ENCODE measurements around the gene CCDC141.
"Not testable (repeated sequence)": the region's sequence is repeated elsewhere in the genome, so short reads cannot be mapped to it uniquely, and the experiment has no call there.

CCDC141 gene

GRCh38 chr2:179068991-179069643, 19.2 kb upstream of the CCDC141 start:
- Histone ChIP-seq H3K27me3 (no peaks in the 10 kb centered on the region), H3K27ac (no peak overlapping the region), H3K9me3 (no peaks in the 10 kb centered on the region), H3K4me3 (ENCODE audit: low read depth in 1 of 2, low read length in 1 of 2) (no peak overlapping the region), H3K4me1 (ENCODE audit: control insufficient read depth in 1 of 2, insufficient read depth in 1 of 2, low read depth in 1 of 2, low read length in 1 of 2) (no peaks in the 10 kb centered on the region), H3K36me3 (no peaks in the 10 kb centered on the region)
- TF ChIP-seq CTCF (IDR thresholded peaks at IDR 0.05): no peak

- Histone ChIP-seq H3K27ac (no peak overlapping the region), H3K9me3 (no peaks in the 10 kb centered on the region)
- no peak for TF ChIP-seq CTCF (IDR thresholded peaks at IDR 0.05)
Observed at GRCh38 chr2:179059026-179059700, 9.2 kb upstream of the CCDC141 start.

GRCh38 chr2:179057737-179058136, 7.8 kb upstream of the CCDC141 start:
- Histone ChIP-seq H3K27ac (no peak overlapping the region), H3K36me3 (no peaks in the 10 kb centered on the region), H3K4me3 (ENCODE audit: low read depth in 1 of 2, low read length in 1 of 2) (no peak overlapping the region), H3K4me1 (ENCODE audit: control insufficient read depth in 1 of 2, insufficient read depth in 1 of 2, low read depth in 1 of 2, low read length in 1 of 2) (no peaks in the 10 kb centered on the region), H3K27me3 (no peaks in the 10 kb centered on the region), H3K9me3 (no peaks in the 10 kb centered on the region)
- TF ChIP-seq CTCF (IDR thresholded peaks at IDR 0.05): no peak

More at GRCh38 chr2:179059026-179059700, 9.2 kb upstream of the CCDC141 start:
- Histone ChIP-seq H3K4me3 (ENCODE audit: low read depth in 1 of 2, low read length in 1 of 2) (no peak overlapping the region), H3K27me3 (no peaks in the 10 kb centered on the region), H3K4me1 (ENCODE audit: control insufficient read depth in 1 of 2, insufficient read depth in 1 of 2, low read depth in 1 of 2, low read length in 1 of 2) (no peaks in the 10 kb centered on the region), H3K36me3 (no peaks in the 10 kb centered on the region)

- H3K36me3 ChIP-seq, H3K27ac ChIP-seq: not testable (repeated sequence)
Observed at GRCh38 chr2:179053568-179053967, 3.6 kb upstream of the CCDC141 start.

GRCh38 chr2:179051250-179051649, 1.3 kb upstream of the CCDC141 start:
- no peaks in the 10 kb centered on the region for H3K36me3 ChIP-seq
- H3K4me3 ChIP-seq (ENCODE audit: low read depth in 1 of 2, low read length in 1 of 2): no peak overlapping the region
- TF ChIP-seq CTCF (IDR thresholded peaks at IDR 0.05): no peak
- no peaks in the 10 kb centered on the region for H3K9me3 ChIP-seq
- H3K27me3 ChIP-seq: no peaks in the 10 kb centered on the region
- H3K4me1 ChIP-seq (ENCODE audit: control insufficient read depth in 1 of 2, insufficient read depth in 1 of 2, low read depth in 1 of 2, low read length in 1 of 2): peaks cover 6 to 7% of the 10 kb centered on the region in 2 experiments
- H3K27ac ChIP-seq: no peak overlapping the region

More at GRCh38 chr2:179053568-179053967, 3.6 kb upstream of the CCDC141 start:
- H3K4me1 ChIP-seq (ENCODE audit: control insufficient read depth in 1 of 2, insufficient read depth in 1 of 2, low read depth in 1 of 2, low read length in 1 of 2); H3K9me3 ChIP-seq; H3K4me3 ChIP-seq (ENCODE audit: low read depth in 1 of 2, low read length in 1 of 2); H3K27me3 ChIP-seq: not testable (repeated sequence)

GRCh38 chr2:179050755-179051154, 818 bp upstream of the CCDC141 start:
- H3K4me3 ChIP-seq (ENCODE audit: low read depth in 1 of 2, low read length in 1 of 2): no peak overlapping the region
- TF ChIP-seq CTCF (IDR thresholded peaks at IDR 0.05): no peak
- H3K27me3 ChIP-seq: no peaks in the 10 kb centered on the region
- H3K27ac ChIP-seq: no peak overlapping the region
- no peaks in the 10 kb centered on the region for H3K36me3 ChIP-seq
- no peaks in the 10 kb centered on the region for H3K9me3 ChIP-seq
- H3K4me1 ChIP-seq (ENCODE audit: control insufficient read depth in 1 of 2, insufficient read depth in 1 of 2, low read depth in 1 of 2, low read length in 1 of 2): peaks cover 6 to 7% of the 10 kb centered on the region in 2 experiments
